ENCODE data around the gene CNKSR1. TPM values are rescaled to one million over a fixed set of nuclear protein-coding genes. Genes with fewer than 3 reads are reported as not detected.

CNKSR1 gene
- total and polyA plus RNA-seq, 9 donors = 0.73 to 16.8 (median 5.8) TPM

DNA sequence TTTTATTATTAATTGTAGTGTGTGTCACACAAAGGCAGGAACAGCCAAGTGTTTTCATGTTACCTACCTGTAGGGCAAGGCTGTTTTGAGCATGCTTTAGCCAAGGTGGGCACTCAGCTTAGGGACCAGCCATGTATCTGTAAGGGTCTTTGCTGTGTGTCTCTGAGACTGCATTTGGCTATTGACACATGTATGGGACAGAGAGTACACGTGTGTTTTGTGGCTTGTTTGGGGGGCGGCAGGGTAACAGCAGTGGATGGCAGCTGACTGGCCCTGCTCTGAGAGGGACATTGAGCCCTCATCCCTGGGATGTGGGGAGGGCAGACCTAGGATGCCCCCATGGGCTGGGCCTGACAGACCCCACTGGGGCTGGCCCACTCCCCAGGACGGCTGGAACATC is 20.0 kb downstream of the CNKSR1 start:
- intact Hi-C loops (cut with DNase I) = no loop called here

DNA sequence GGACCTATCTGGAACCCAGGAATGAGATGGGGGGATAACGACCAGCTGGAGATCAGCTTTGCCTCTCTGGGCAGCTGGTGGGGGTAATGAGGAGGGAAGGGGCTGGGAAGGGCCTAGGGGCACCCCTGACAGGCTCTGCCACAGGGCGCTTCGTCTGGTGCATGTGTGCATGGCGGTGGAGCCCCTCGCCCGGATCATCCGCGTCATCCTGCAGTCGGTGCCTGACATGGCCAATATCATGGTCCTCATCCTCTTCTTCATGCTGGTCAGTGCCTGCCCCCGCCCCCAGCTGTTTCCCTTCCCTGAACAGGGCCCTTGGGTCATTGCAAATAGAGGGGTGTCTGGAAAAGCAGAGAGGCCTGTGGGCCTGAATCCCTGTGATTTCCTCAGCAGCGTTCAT is 20.5 kb downstream of the CNKSR1 start:
- no peaks in the 10 kb centered on the region for H3K36me3 ChIP-seq
- no peaks in the 10 kb centered on the region for H3K9me3 ChIP-seq
- WGBS, 3 donors = 77 to 86% (median 81%) methylated on average over 11 of the region's 11 CpGs
- H3K27ac ChIP-seq = no peak overlapping the region
- intact Hi-C loops (cut with DNase I) = no loop called here
- no peaks in the 10 kb centered on the region for H3K27me3 ChIP-seq
- no peak for DNase-seq
- H3K4me1 ChIP-seq (ENCODE audit: insufficient read depth) = no peaks in the 10 kb centered on the region
- TF ChIP-seq POLR2A (IDR thresholded peaks at IDR 0.05) (no peak), EP300 (IDR thresholded peaks at IDR 0.05) (no peak)
- no peak overlapping the region for H3K4me3 ChIP-seq

More for the DNA sequence above, 20.0 kb downstream of the CNKSR1 start:
- WGBS, 3 donors = 85 to 88% (median 85%) methylated on average over 3 of the region's 3 CpGs
- Histone ChIP-seq H3K36me3 (no peaks in the 10 kb centered on the region), H3K4me3 (no peak overlapping the region), H3K27ac (no peak overlapping the region), H3K9me3 (no peaks in the 10 kb centered on the region), H3K27me3 (no peaks in the 10 kb centered on the region), H3K4me1 (ENCODE audit: insufficient read depth) (no peaks in the 10 kb centered on the region)
- TF ChIP-seq POLR2A (IDR thresholded peaks at IDR 0.05) = no peak
- no peak for TF ChIP-seq CTCF (IDR thresholded peaks at IDR 0.05)
- no peak for TF ChIP-seq EP300 (IDR thresholded peaks at IDR 0.05)
- DNase-seq = no peak

- WGBS, 3 donors = 86 to 94% (median 88%) methylated on average over 5 of the region's 5 CpGs
- Histone ChIP-seq H3K27me3 (no peaks in the 10 kb centered on the region), H3K36me3 (no peaks in the 10 kb centered on the region), H3K9me3 (no peaks in the 10 kb centered on the region), H3K4me3 (no peak overlapping the region), H3K4me1 (ENCODE audit: insufficient read depth) (no peaks in the 10 kb centered on the region), H3K27ac (no peak overlapping the region)
- DNase-seq = no peak
- TF ChIP-seq CTCF (IDR thresholded peaks at IDR 0.05) (no peak), EP300 (IDR thresholded peaks at IDR 0.05) (no peak), POLR2A (IDR thresholded peaks at IDR 0.05) (no peak)
- intact Hi-C loops (cut with DNase I) = no loop called here
These were observed 23.1 kb downstream of the CNKSR1 start for GRCh38 chr1:26200413-26200812.

- Histone ChIP-seq H3K27ac (no peak overlapping the region), H3K36me3 (no peaks in the 10 kb centered on the region), H3K27me3 (no peaks in the 10 kb centered on the region), H3K4me3 (no peak overlapping the region), H3K4me1 (ENCODE audit: insufficient read depth) (no peaks in the 10 kb centered on the region), H3K9me3 (no peaks in the 10 kb centered on the region)
- WGBS, 3 donors = 76 to 87% (median 82%) methylated on average over 9 of the region's 9 CpGs
- intact Hi-C loops (cut with DNase I) = no loop called here
- DNase-seq = no peak
- no peak for TF ChIP-seq EP300 (IDR thresholded peaks at IDR 0.05)
These were observed 26.5 kb downstream of the CNKSR1 start for GRCh38 chr1:26203642-26204318.

DNA sequence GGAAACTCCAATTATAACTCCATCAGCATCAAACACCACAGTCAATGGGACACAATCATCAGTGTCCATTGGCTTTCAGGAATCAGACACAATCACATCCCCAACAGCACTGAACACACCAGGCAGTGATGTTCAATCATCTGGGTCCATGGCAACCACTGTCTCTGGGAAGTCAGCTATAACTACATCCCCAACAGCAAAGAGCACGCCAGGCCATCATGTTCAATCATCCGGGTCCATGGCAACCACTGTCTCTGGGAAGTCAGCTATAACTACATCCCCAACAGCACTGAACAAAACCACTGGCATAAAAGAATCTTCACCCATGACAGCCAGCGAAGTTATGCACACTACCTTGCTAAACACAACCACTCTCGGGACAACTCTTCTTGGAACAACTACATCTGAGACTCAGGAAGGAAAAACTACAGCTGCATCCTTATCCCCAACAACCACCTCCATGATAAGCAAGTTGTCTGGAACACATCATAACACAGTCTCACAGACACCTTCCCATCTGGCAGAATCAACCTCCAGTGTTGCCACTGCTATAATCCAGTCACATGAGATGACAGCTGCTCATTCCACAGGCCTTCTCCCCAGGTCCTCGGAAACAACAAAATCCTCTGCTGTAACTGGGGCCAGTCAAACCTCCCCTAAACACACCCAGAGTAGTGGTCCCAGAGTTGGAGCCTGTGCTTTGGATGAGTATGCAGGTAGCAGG is 33.0 kb downstream of the CNKSR1 start:
- no peak for TF ChIP-seq CTCF (IDR thresholded peaks at IDR 0.05)
- no peak for TF ChIP-seq POLR2A (IDR thresholded peaks at IDR 0.05)
- TF ChIP-seq EP300 (IDR thresholded peaks at IDR 0.05) = no peak
- intact Hi-C loops (cut with DNase I) = loop anchor here in 1 of 4 donors (5.0 kb wide), 1 partner anchor 1928 kb away; no protein-coding TSS in a partner anchor
- H3K36me3 ChIP-seq = no peaks in the 10 kb centered on the region

More for the DNA sequence above, 33.0 kb downstream of the CNKSR1 start:
- H3K9me3 ChIP-seq = no peaks in the 10 kb centered on the region
- DNase-seq = no peak
- H3K4me3 ChIP-seq = no peak overlapping the region
- WGBS, 3 donors = 75 to 83% (median 78%) methylated on average over 5 of the region's 5 CpGs
- no peaks in the 10 kb centered on the region for H3K27me3 ChIP-seq
- no peaks in the 10 kb centered on the region for H3K4me1 ChIP-seq (ENCODE audit: insufficient read depth)
- H3K27ac ChIP-seq = no peak overlapping the region
